HG03108 (cell line): ENCODE measurements around the gene RASA4.
"Not testable (repeated sequence)": the region's sequence is repeated elsewhere in the genome, so short reads cannot be mapped to it uniquely, and the experiment has no call there.

Source experiments
- ATAC-seq: cut with Tn5 transposase; IDR thresholded peaks from one replicate; pipeline ENCODE4 v1.9.1; 2021; ENCODE audit warnings: moderate library complexity; ENCODE audit not compliant: unreplicated experiment

RASA4 gene

DNA sequence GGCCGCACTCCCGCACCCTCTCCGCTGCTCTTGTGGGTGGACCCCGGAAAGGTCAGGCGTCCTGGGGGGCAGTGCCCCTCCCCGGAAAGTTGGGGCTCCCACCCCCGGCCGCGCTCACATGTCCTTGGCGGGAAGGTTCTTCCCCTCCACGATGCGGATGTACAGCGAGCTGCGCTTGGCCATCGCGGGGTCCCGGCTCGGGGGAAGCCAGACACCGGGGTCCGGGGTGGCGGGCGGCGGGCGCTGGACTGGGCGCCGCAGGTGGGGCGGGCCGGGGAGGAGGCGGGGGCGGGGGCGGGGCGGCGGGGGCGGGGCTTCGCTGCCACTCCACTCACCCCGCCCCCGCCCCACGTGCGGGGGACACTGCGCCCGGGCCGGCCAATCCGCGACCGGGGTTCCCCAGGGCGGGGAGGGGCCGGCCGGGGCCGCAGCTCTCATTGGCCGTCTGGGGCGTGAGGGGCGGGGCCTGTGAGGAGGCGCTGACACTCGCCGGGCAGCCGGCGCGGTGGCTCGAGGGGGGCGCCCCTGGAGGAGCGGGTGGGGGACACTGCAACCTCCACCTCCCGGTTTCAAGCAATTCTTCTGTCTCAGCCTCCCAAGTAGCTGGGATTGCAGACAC lies at the start of gene RASA4:
Gene RASA4, minus strand, starts transcription at position 250 of the 619 bp plus-strand sequence. Its CDS starts 67 bp downstream, at position 183.
- ATAC-seq: peak; percentile 52

GRCh38 chr7:102664765-102665164 lies 48.2 kb upstream of the RASA4 start:
- not testable (repeated sequence) for ATAC-seq

- ATAC-seq: not testable (repeated sequence)
Measured at GRCh38 chr7:102649924-102650323, 33.4 kb upstream of the RASA4 start, which contains the start of gene SPDYE2B. Gene SPDYE2B (plus strand): TSS chr7:102650319. CDS start chr7:102652349, 2,030 bp downstream.

- ATAC-seq: not testable (repeated sequence)
Measured at GRCh38 chr7:102647813-102648212, 31.3 kb upstream of the RASA4 start.

DNA sequence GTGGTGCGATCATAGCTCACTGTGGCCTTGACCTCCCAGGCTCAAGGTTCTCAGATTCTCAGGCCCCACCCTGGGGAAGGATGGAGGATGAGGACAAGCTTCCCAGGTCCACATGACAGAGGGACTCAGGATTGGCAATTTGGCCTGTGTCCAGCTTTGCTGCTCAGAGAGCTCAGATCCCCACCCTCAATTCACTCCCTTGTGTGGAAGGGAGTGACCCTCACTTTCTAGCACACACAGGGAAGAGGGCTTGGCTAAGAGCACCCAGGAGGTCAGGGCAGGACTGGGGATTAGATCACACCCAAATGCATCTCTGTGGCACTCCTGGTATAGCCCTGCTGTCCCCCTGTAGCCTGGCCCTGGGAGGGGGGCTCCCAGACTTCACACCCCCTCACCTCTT lies 26.8 kb upstream of the RASA4 start:
- ATAC-seq: not testable (repeated sequence)

DNA sequence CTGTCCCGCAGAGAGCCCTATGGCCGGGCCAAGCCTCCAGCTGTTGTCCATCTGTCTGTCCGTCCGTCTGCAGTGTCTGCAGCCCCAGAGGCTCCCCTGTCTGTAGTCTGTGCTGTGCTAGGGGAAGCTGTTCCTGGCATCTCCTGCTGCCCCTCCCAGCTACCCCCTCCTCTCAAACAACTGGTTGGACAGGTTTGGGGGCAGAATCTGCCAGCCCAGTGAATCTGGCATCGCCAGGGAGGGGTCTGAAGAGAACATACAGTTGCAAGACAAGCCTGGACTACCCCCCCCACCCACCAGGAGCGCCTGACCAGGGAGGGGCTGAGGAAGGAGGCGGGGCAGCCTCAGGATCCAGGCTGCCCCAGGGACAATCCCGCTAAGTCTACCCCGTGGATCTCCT lies 26.1 kb upstream of the RASA4 start, which contains the start of gene UPK3BL1:
Gene UPK3BL1, minus strand, starts transcription at position 101 of the 400 bp plus-strand sequence. Its CDS starts 50 bp downstream, at position 51.
- ATAC-seq: not testable (repeated sequence)

- ATAC-seq: not testable (repeated sequence)
Measured at GRCh38 chr7:102638848-102639247, 22.3 kb upstream of the RASA4 start.

- ATAC-seq: not testable (repeated sequence)
Measured at GRCh38 chr7:102636956-102637355, 20.4 kb upstream of the RASA4 start.

DNA sequence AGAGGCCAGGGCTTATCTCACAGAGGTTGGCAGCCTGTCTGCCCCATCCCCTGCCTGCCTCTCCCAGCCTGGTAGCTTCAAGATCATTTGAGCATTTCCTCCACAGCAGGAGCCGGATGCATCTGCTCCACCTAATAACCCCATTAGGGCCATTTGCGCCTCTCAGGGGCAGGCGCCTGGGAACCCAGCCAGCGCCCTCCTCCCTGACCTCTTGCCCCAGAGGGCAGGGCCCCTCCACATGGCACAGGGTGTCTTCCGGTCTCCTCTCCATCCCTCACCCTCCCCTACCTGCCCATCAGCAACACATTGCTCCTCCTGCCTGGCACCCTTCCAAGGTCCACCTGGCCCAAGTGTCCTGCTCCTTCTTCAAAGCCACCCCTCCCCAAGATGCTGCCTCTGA lies 18.8 kb upstream of the RASA4 start:
- not testable (repeated sequence) for ATAC-seq

DNA sequence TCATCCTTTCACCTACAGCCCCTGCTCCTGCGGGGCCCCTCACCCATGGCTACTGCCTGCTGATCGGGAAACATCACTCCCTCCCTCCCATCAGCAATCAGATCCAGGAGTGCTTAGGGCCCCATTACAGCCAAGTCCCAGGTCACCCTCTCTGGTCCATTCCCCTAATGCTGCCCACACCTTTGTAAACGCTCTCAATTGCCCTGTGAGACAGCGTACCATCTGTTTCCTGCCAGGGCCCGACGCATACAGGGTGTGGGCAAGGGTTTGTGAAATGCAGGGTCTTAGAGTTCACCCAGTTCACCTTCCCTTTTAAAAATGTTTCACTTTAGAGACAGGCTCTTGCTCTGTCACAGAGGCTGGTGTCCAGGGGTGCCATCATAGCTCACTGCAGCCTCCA lies 17.7 kb upstream of the RASA4 start:
- not testable (repeated sequence) for ATAC-seq

DNA sequence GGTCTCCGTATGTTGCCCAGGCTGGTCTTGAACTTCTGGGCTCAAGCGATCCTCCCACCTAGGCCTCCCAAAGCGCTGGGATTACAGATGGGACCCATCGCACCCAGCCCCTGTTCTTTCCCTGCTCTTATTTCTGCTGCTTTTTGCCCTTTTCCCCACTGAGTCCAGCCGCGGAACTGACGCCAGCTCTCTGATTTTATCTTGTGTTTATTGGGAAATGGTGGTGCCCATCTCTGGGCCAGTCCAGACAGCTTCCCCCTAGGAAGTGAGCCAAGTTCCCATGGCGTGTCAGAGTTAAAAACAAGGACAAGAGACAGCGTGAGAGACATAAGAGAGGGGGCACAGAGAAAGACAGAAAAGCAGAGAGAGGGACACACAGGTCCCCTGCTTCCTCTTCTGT lies 14.1 kb upstream of the RASA4 start:
- not testable (repeated sequence) for ATAC-seq

GRCh38 chr7:102627271-102627904 lies 10.8 kb upstream of the RASA4 start:
- not testable (repeated sequence) for ATAC-seq

DNA sequence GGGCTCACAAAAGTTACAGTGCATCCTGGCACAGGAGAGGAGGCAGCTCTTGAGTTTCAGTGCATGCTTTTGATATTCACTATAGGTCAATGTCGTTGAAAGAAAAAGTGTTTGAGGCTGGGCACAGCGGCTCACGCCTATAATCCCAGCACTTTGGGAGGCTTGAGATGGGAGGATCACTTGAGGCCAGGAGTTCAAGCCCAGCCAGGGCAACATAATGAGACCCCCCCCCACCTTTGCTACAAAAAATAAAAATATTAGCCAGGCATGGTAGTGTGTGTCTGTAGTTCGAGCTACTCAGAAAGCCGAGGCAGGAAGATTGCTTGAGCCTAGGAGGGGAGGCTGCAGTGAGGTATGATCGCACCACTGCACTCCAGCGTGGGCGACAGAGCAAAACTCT lies 1.6 kb upstream of the RASA4 start:
- not testable (repeated sequence) for ATAC-seq

DNA sequence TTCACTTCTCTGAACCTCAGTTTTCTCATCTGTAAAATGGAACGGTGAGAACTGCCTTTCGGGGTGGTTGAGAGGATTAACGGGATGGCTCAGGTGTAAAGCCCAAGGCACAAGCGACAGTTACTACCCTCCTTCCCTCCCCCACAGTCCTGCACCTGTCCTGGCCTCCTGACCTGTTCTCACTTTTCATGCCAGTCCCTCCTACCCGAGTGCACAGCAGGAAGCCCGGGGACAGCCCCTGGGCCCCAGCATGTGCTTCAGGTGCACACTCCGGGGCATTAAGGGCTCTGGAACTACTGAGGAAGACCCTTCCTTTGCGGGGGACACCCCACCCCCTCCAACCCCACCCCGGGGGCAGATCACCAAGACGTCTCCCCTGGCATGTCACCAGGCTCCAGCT lies 626 bp downstream of the RASA4 start:
- peak; percentile 18 for ATAC-seq

GRCh38 chr7:102614873-102615272 lies 1.7 kb downstream of the RASA4 start:
- not testable (repeated sequence) for ATAC-seq

DNA sequence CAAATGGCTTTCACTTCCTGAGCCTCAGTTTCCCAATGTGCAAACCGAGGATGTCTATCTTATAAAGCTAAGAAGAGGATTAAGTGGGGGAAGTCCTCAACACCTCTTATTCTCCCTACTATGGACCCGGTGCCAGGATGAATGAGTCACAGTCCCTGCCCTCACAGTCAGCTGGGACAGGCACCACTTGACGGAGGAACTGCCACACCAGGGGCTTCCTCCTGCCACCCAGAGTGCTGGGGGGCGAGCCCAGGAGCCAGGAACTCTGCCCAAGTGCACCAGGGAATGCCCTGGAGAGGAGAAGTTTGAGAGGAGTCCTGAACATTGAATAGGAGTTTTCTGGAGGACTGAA lies 2.2 kb downstream of the RASA4 start:
- ATAC-seq: peak; percentile 16

DNA sequence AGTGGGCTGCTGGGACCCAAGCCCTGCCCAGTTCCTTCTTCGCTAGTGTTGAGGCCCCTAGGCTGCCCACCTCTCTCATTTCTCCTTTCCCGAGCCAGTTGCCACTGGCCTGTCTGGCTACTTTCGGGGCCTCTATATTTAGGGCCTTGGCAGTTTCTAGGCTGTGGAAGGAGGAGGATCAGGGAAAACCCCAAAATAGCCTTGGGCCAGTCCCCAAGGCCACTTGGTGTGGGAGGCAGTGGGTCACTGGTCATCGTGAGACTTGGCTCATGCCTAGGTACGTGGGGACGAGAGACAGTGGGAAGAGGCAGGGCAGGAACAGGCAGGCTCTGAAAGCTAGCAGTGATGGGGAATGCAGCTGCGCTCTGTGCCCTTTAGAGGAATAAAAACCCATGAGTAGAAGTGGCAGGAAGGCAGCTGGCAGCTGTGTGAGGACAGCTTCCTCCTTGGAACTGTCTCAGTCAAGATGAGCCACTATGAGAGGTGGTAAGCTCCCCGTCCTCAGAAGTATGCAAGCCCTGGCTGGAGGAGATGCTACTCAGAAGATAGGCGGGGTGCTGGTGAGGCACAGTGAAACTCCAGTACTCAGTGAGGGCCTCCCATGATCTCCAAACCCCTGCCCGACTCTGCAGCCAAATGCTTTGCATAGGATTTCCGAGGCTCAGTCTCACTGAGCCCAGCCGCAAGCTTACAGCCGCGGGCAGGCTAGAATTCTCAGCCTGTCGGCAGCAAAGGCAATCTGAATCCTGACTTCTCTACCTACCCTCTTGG lies 2.8 kb downstream of the RASA4 start:
- ATAC-seq: peak; percentile 50

- ATAC-seq: not testable (repeated sequence)
Measured at GRCh38 chr7:102611675-102612325, 4.8 kb downstream of the RASA4 start.

DNA sequence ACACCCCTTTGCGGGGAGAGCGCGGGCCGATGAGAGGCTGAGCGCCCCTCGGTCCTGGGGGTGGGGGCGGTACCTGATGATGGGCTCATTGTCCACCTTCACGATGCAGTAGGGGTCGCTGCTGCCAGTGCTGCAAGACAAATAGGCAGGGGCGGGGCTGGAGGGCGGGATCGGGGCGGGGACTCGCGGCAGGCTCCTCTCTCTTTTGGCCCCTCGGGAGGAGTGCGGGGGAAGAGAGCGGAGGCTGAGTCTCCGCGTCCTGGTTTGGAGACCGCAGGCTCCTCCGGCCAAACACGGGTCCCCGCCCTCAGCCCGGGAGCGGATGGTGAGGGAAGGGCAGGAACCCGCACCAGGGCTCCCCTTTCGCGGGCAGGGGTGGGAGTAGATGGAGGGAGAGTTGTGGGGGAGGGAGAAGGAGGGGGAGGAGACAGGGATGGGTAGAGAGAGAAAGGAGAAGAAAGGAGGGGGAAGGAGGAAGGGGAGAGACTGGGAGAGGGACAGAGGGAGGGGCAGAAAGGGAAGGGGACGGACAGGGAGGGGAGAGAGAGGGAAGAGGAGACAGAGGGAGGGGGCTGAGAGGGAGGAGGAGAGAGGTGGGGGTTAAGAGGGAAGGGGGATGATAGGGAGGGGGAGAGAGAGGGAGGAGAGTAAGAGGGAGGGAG lies 5.4 kb downstream of the RASA4 start:
- ATAC-seq: peak; percentile 36

GRCh38 chr7:102610441-102610840 lies 6.1 kb downstream of the RASA4 start:
- ATAC-seq: not testable (repeated sequence)
